OCI-LY1 (cell line): ENCODE results near the gene MTERF4.

Experiments used
- CTCF ChIP-seq: fragments of 200-600 bp; sonication (generic), shearing (Covaris generic); IDR thresholded peaks from 2 replicates; pipeline ENCODE4 v1.5.1; 2017; ENCODE audit warnings: mild to moderate bottlenecking, antibody characterized with exemption, low read length, moderate library complexity, mixed read lengths
- EZH2 ChIP-seq: fragments of 200-600 bp; sonication (generic), shearing (Covaris generic); IDR thresholded peaks from 2 replicates; pipeline ENCODE4 v1.8.0; 2017; ENCODE audit warnings: borderline replicate concordance, mixed run types, mild to moderate bottlenecking, antibody characterized with exemption, low read length, moderate library complexity, mixed read lengths

- TF ChIP-seq CTCF (no peak), EZH2 (no peak)
Observed at GRCh38 chr2:241126201-241126611, 24.1 kb upstream of the MTERF4 start.
